ENCODE results near the gene SUGCT.

Gene SUGCT

GRCh38 chr7:40133561-40134427 lies 1.0 kb upstream of the SUGCT start:
- peaks cover 29% of the 10 kb centered on the region for H4K20me1 ChIP-seq (ENCODE audit: insufficient read depth, low read length, poor library complexity, severe bottlenecking)
- H3K4me2 ChIP-seq (ENCODE audit: low read depth, low read length, poor library complexity, severe bottlenecking) = peak overlapping the region; percentile 84
- no peaks in the 10 kb centered on the region for H3K36me3 ChIP-seq (ENCODE audit: insufficient read depth, low read length)
- peak overlapping the region; percentile 99 for H3K4me3 ChIP-seq (ENCODE audit: low read length, poor library complexity, severe bottlenecking)
- H3K9ac ChIP-seq (ENCODE audit: low read depth, low read length, poor library complexity, severe bottlenecking) = peak overlapping the region; percentile 93
- no peak for TF ChIP-seq EZH2phosphoT487 (IDR thresholded peaks at IDR 0.05; ENCODE audit: borderline replicate concordance)
- no peak for TF ChIP-seq CTCF (conservative IDR thresholded peaks at IDR 0.05; ENCODE audit: low read length)
- H3K79me2 ChIP-seq (ENCODE audit: insufficient read depth, low read length) = peaks cover 50% of the 10 kb centered on the region
- H2AFZ ChIP-seq (ENCODE audit: low read length) = peak overlapping the region; percentile 94
- H3K9me3 ChIP-seq (ENCODE audit: insufficient read depth, low read depth, low read length) = no peaks in the 10 kb centered on the region
- H3K4me1 ChIP-seq (ENCODE audit: insufficient read depth, low read length, poor library complexity, severe bottlenecking) = peaks cover 33% of the 10 kb centered on the region
- H3K9me2 ChIP-seq (replicated peaks; ENCODE audit: low read depth, low read length) = no peaks in the 10 kb centered on the region
- H3F3A ChIP-seq (ENCODE audit: low read depth) = no peaks in the 10 kb centered on the region
- no peaks in the 10 kb centered on the region for H3K27me3 ChIP-seq (ENCODE audit: insufficient read depth, low read length, poor library complexity, severe bottlenecking)

GRCh38 chr7:40135317-40135610 lies 459 bp downstream of the SUGCT start:
- Histone ChIP-seq H3K9me3 (ENCODE audit: insufficient read depth, low read depth, low read length) (no peaks in the 10 kb centered on the region), H3K4me2 (ENCODE audit: low read depth, low read length, poor library complexity, severe bottlenecking) (peak overlapping the region; percentile 84), H3K9ac (ENCODE audit: low read depth, low read length, poor library complexity, severe bottlenecking) (no peak overlapping the region), H3K4me1 (ENCODE audit: insufficient read depth, low read length, poor library complexity, severe bottlenecking) (peaks cover 32% of the 10 kb centered on the region), H3K36me3 (ENCODE audit: insufficient read depth, low read length) (no peaks in the 10 kb centered on the region), H2AFZ (ENCODE audit: low read length) (peak overlapping the region; percentile 94), H3K4me3 (ENCODE audit: low read length, poor library complexity, severe bottlenecking) (peak overlapping the region; percentile 99), H3K79me2 (ENCODE audit: insufficient read depth, low read length) (peaks cover 41% of the 10 kb centered on the region), H3K27me3 (ENCODE audit: insufficient read depth, low read length, poor library complexity, severe bottlenecking) (no peaks in the 10 kb centered on the region), H3F3A (ENCODE audit: low read depth) (no peaks in the 10 kb centered on the region), H3K9me2 (replicated peaks; ENCODE audit: low read depth, low read length) (no peaks in the 10 kb centered on the region), H4K20me1 (ENCODE audit: insufficient read depth, low read length, poor library complexity, severe bottlenecking) (peaks cover 29% of the 10 kb centered on the region)
- no peak for TF ChIP-seq EZH2phosphoT487 (IDR thresholded peaks at IDR 0.05; ENCODE audit: borderline replicate concordance)
- no peak for TF ChIP-seq CTCF (conservative IDR thresholded peaks at IDR 0.05; ENCODE audit: low read length)

GRCh38 chr7:40137563-40137962 lies 2.8 kb downstream of the SUGCT start:
- Histone ChIP-seq H3K4me1 (ENCODE audit: insufficient read depth, low read length, poor library complexity, severe bottlenecking) (peaks cover 9% of the 10 kb centered on the region), H3K4me2 (ENCODE audit: low read depth, low read length, poor library complexity, severe bottlenecking) (no peak overlapping the region), H3K27me3 (ENCODE audit: insufficient read depth, low read length, poor library complexity, severe bottlenecking) (no peaks in the 10 kb centered on the region), H3K9ac (ENCODE audit: low read depth, low read length, poor library complexity, severe bottlenecking) (no peak overlapping the region), H3K9me3 (ENCODE audit: insufficient read depth, low read depth, low read length) (no peaks in the 10 kb centered on the region), H3K79me2 (ENCODE audit: insufficient read depth, low read length) (peaks cover 18% of the 10 kb centered on the region), H2AFZ (ENCODE audit: low read length) (no peak overlapping the region), H3F3A (ENCODE audit: low read depth) (no peaks in the 10 kb centered on the region), H4K20me1 (ENCODE audit: insufficient read depth, low read length, poor library complexity, severe bottlenecking) (peaks cover 16% of the 10 kb centered on the region), H3K4me3 (ENCODE audit: low read length, poor library complexity, severe bottlenecking) (no peak overlapping the region), H3K36me3 (ENCODE audit: insufficient read depth, low read length) (no peaks in the 10 kb centered on the region), H3K9me2 (replicated peaks; ENCODE audit: low read depth, low read length) (no peaks in the 10 kb centered on the region)
- TF ChIP-seq CTCF (conservative IDR thresholded peaks at IDR 0.05; ENCODE audit: low read length) (no peak), EZH2phosphoT487 (IDR thresholded peaks at IDR 0.05; ENCODE audit: borderline replicate concordance) (no peak)
